AG04450 (cell line): ENCODE data around the gene SNRNP27. TPM values are rescaled to one million over a fixed set of nuclear protein-coding genes. Genes with fewer than 3 reads are reported as not detected.

ENCODE experiments used
- CTCF ChIA-PET: fragments of 300-600, 350-600 bp; formaldehyde crosslinking; extraction: SDS; loops from one replicate; lab custom pipeline; 2022; ENCODE audit warnings: antibody characterized with exemption, inconsistent platforms; lab: Charles Lee
- POLR2A ChIA-PET: fragments of 350-600 bp; formaldehyde crosslinking; extraction: SDS; loops from one replicate; lab custom pipeline; 2021; ENCODE audit warnings: antibody characterized with exemption, inconsistent platforms; lab: Yijun Ruan, JAX
- DNase-seq: peaks from one replicate; pipeline ENCODE4 v3.0.0-alpha.2; 2011; ENCODE audit warnings: low read depth, low spot score
- H3K27ac ChIP-seq: one replicate; pipeline ENCODE4 v1.5.1; 2012; ENCODE audit warnings: low read depth, low read length, control low read depth
- H3K27me3 ChIP-seq: one replicate; pipeline ENCODE4 v1.6.0; 2012; ENCODE audit warnings: low read length; ENCODE audit not compliant: control insufficient read depth, insufficient read depth
- H3K4me3 ChIP-seq: 2 replicates; pipeline ENCODE4 v1.5.1; 2011; ENCODE audit warnings: mild to moderate bottlenecking, low read depth, low read length, control low read depth
- H3K9me3 ChIP-seq: 2 replicates; pipeline ENCODE4 v1.5.1; 2012; ENCODE audit warnings: low read length; ENCODE audit not compliant: control insufficient read depth, insufficient read depth
- CTCF ChIP-seq: IDR thresholded peaks from 2 replicates; pipeline ENCODE4 v1.5.1; 2011; ENCODE audit warnings: low read depth, low read length, control low read depth, inconsistent platforms
- polyA plus RNA-seq: library from polyadenylated mRNA; depleted of rRNA; stranded (reverse); fragments of >200 nt; gene quantifications from 2 replicates; pipeline ENCODE4 v1.2.3, GENCODE V29; 2011

The SNRNP27 gene
- polyA plus RNA-seq, 1 experiment: 57.8 TPM

DNA sequence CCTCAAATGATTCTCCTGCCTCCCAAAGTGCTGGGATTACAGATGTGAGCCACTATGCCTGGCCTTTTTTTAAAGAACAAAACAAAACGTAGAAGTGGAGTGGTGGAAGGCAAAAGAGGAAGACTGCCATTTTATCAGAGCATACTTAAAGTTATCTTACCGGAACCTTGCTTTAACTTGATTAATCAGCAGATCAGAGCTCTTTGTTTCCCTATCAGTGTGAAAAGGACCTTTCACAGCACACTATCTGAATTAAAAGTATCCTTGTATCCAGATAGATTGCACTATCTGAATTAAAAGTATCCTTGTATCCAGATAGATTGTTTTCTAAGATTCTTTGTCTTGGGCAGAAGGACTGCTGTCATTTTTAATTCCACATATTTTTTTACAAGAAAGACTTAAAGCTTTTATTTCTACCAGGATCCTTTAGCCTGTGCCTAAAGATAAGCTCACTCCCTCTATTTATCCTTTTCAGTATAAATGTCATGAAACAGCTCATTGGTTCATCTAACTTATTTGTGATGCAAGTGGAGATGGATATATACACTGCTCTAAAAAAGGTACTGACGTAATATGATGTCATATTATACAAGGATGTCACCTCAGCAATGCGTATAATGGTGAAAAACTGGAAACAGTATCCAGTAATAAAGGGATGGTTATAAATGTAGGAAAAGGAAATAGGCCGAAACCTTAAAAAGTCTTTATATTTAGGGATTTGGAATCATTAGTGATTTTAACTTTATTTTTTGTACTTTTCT is 46.5 kb upstream of the SNRNP27 start:
- no peak for DNase-seq
- CTCF ChIA-PET: interaction anchor here (1.2 kb wide), 2 partner anchors 31 to 122 kb away, joined by 3 to 5 read pairs; no protein-coding TSS in a partner anchor
- no peak overlapping the region for H3K4me3 ChIP-seq
- H3K27me3 ChIP-seq: no peaks in the 10 kb centered on the region
- POLR2A ChIA-PET: no interaction called here
- no peak for TF ChIP-seq CTCF
- no peaks in the 10 kb centered on the region for H3K9me3 ChIP-seq
- no peak overlapping the region for H3K27ac ChIP-seq

DNA sequence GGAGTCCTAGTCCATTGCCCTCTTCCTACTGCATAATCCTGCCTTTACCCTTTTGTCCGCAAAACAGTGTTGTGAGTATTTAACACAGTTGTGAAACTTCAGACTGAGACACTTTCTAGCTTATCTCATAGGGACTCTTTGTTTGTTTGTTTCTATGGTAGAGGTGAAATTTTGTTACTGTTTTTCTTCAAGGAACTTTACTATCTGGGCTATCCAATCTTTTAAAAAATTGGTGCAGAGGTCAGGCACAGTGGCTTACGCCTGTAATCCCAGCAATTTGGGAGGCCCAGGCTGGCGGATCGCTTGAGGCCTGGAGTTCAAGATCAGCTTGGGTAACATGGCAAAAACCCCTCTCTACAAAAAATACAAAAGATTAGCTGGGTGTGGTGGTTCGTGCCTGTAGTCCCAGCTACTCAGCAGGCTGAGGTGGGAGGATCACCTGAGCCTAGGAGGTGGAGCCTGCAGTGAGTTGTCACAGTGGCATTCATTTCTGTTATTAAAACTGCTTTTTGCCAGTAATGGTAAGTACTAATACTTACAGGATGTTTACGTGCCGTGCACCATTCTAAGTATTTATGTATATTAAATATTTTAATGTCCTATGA is 45.5 kb upstream of the SNRNP27 start:
- ChIA-PET CTCF (interaction anchor here (1.0 kb wide), 1 partner anchor 123 kb away, joined by 5 read pairs; no protein-coding TSS in a partner anchor), POLR2A (no interaction called here)
- Histone ChIP-seq H3K27me3 (no peaks in the 10 kb centered on the region), H3K4me3 (no peak overlapping the region), H3K9me3 (no peaks in the 10 kb centered on the region), H3K27ac (no peak overlapping the region)
- TF ChIP-seq CTCF: no peak
- no peak for DNase-seq

- ChIA-PET CTCF (interaction anchor here (0.7 to 2.1 kb wide), 2 partner anchors 133 to 273 kb away, joined by 3 to 9 read pairs; no protein-coding TSS in a partner anchor), POLR2A (no interaction called here)
- H3K27me3 ChIP-seq: no peaks in the 10 kb centered on the region
- TF ChIP-seq CTCF: no peak
- H3K9me3 ChIP-seq: no peaks in the 10 kb centered on the region
- no peak for DNase-seq
- H3K27ac ChIP-seq: no peak overlapping the region
- H3K4me3 ChIP-seq: no peak overlapping the region
Measured at GRCh38 chr2:69858261-69858660, 35.5 kb upstream of the SNRNP27 start.

DNA sequence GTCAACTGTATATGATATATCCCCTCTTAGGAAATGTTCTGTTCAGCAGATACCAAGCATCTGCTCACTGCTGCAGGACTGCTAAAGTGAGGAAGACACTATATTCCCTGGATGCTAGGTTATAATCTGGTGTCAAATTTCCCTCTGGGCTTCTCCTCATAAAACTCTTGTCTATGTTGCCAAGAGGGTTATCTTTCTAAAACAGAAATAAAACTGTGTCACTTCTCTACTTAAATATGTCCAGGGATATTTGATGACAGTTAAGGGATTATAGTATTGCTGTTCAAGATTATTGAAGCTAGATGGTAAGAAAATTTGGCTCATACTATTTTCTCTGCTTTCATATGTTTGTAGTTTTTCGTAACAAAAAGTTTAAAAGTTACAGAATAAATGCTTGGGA is 30.5 kb upstream of the SNRNP27 start:
- Histone ChIP-seq H3K9me3 (no peaks in the 10 kb centered on the region), H3K4me3 (no peak overlapping the region), H3K27ac (no peak overlapping the region), H3K27me3 (no peaks in the 10 kb centered on the region)
- no peak for TF ChIP-seq CTCF
- ChIA-PET POLR2A (no interaction called here), CTCF (interaction anchor here (1.4 kb wide), 1 partner anchor 139 kb away, joined by 10 read pairs; no protein-coding TSS in a partner anchor)
- no peak for DNase-seq

- Histone ChIP-seq H3K4me3 (no peak overlapping the region), H3K9me3 (peaks cover 5% of the 10 kb centered on the region; the same call in 1 of the 2 replicates), H3K27ac (no peak overlapping the region), H3K27me3 (peaks cover 4% of the 10 kb centered on the region)
- POLR2A ChIA-PET: no interaction called here
- DNase-seq: no peak
- TF ChIP-seq CTCF: no peak
- CTCF ChIA-PET: interaction anchor here (0.9 kb wide), 1 partner anchor 163 kb away, joined by 3 read pairs; no protein-coding TSS in a partner anchor
Measured at GRCh38 chr2:69888451-69888850, 5.3 kb upstream of the SNRNP27 start.
